Left forelimb (tissue), 1 donor: Measurements from ENCODE around the gene HM13.
"Not testable (repeated sequence)": the region's sequence is repeated elsewhere in the genome, so short reads cannot be mapped to it uniquely, and the experiment has no call there.

Experiments
- DNase-seq: peaks from one replicate; pipeline ENCODE4 v3.0.0-alpha.2; 2018; ENCODE audit warnings: low spot score

HM13 gene

GRCh38 chr20:31500527-31500926 lies 13.7 kb upstream of the HM13 start:
- no peak for DNase-seq

GRCh38 chr20:31502884-31503673 lies 11.2 kb upstream of the HM13 start:
- DNase-seq = peak; percentile 85

DNA sequence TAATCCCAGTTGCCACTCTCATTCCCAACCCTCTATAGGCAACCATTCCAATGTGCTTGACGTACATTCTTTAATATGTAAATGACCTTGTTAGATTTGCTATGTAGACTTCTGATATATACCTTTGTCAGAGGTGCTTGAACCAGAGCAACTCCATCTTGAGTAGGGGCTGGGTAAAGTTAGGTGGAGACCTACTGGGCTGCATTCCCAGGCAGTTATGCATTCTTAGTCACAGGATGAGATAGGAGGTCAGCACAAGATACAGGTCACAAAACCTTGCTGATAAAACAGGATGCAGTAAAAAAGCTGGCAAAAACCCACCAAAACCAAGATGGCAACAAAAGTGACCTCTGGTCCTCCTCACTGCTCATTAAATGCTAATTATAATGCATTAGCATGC lies 8.3 kb upstream of the HM13 start:
- no peak for DNase-seq

GRCh38 chr20:31508517-31509244 lies 5.6 kb upstream of the HM13 start:
- no peak for DNase-seq

GRCh38 chr20:31515072-31515774 lies 981 bp downstream of the HM13 start:
- DNase-seq = no peak

DNA sequence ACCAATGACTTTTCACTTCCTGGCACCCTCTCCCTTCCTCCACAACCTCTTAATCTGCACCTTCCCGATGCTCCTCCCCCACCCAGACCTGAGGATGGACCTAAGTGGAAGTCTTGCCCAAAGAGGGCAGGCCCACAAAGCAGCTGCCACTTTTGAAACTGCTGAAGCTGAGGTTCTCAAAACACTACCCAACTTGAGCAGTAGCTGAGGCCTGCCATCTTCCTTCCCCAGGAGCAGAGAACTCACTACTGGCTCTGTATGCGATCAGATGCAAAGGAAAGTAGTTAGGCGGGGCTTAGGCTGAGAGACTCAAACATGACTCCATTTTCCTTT lies 1.5 kb downstream of the HM13 start:
- DNase-seq = no peak

GRCh38 chr20:31516166-31516565 lies 1.9 kb downstream of the HM13 start:
- DNase-seq = no peak

DNA sequence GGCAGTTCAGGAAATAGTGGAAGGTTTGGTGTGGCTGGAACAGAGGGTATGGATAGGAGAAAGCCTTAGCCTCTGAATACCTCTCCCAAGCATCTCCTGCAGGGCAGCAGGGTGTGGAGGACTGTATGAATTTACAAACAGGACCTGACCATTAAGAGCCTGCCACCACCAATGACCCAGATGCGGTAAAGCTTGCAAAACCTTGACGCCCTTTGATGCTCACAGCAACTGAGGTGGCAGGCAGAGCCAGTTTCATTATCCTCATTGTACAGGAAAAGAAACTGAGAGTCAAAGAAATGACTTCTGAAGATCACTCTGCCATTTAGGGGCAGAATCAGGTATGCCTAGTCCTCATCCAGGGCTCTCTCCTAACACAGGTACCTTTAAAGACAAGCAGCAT lies 2.4 kb downstream of the HM13 start:
- no peak for DNase-seq

DNA sequence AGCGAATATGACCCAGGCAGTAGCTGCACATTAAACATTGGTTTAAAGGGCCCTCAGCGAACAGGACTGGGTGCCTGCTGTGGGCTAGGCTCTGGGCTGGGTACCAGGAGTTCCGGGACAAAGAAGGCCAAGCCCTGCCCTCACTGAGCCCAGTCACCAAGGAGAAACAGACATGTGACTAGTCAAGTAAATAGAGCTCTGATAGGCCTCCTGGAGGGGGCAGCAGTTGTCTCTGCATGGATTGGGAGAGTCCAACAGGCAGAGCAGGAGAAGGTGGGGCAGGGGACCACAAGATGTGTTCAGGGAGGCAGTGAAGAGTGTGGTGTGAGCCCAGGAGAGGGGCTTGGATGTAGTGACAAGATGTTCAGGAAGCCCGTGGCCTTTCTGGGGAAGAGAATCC lies 3.1 kb downstream of the HM13 start:
- no peak for DNase-seq

GRCh38 chr20:31521267-31521666 lies 7.0 kb downstream of the HM13 start:
- DNase-seq = not testable (repeated sequence)

GRCh38 chr20:31522731-31523130 lies 8.5 kb downstream of the HM13 start:
- no peak for DNase-seq

DNA sequence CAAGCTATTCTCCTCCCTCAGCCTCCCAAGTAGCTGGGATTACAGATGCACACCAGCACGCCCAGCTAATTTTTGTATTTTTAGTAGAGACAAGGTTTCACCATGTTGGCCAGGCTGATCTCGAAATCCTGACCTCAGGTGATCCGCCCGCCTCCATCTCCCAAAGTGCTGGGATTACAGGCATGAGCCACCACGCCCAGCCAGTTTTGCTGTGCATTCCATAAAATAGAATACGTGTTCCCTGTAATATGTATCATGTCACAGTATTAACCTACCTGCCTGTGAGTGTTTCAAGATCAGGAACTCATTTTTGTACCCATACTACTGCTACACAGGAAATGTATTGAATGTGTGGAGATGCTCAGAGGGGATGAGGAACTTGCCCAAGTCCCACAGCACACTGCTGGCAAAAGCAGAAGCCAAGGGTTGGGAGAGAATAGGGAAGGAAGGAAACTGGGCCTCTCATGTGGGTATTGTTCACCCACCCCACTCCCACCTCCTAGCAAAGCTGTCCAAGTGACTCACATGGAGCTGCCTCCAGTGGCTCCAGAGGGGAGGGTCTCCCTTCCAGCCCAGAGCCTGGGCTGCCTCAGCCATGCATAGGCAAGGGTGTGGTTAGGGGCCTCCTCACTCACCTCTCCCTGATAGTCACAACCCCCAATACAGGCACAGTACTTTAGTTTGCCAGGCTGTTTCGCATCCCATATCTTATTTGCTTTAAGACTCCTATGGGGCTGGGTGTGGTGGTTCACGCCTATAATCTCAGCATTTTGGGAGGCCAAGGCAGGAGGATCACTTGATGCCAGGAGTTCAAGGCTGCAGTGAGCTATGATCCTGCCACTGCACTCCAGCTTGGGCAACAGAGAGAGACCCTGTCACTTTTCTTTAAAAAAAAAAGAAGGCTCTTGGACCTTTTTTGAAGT lies 9.4 kb downstream of the HM13 start:
- DNase-seq = no peak

- no peak for DNase-seq
These were observed 13.0 kb downstream of the HM13 start for GRCh38 chr20:31527266-31527665.

GRCh38 chr20:31535298-31535697 lies 21.1 kb downstream of the HM13 start:
- DNase-seq = no peak

GRCh38 chr20:31536575-31536974 lies 22.3 kb downstream of the HM13 start:
- DNase-seq = no peak

GRCh38 chr20:31537116-31537871 lies 23.1 kb downstream of the HM13 start:
- no peak for DNase-seq

- no peak for DNase-seq
These were observed 23.6 kb downstream of the HM13 start for GRCh38 chr20:31537890-31538289.

DNA sequence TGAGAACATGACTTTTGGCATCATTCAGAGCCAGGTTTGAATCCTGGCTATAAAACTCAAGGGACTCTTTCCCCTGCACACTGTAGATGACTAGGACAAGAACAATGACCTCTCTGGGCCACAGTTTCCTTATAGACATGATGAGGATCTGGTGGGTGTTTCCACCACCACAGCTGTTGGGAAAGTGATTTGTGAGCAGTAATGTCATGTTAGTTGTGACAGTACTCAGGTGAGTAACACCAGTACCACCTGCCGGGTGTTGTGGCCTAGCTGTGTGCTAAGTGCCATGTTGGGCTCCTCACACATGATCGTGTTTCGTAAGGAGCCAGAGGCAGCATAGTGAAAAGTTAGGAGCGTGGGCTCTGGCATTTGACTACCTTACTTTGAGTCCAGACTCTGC lies 24.1 kb downstream of the HM13 start:
- no peak for DNase-seq

DNA sequence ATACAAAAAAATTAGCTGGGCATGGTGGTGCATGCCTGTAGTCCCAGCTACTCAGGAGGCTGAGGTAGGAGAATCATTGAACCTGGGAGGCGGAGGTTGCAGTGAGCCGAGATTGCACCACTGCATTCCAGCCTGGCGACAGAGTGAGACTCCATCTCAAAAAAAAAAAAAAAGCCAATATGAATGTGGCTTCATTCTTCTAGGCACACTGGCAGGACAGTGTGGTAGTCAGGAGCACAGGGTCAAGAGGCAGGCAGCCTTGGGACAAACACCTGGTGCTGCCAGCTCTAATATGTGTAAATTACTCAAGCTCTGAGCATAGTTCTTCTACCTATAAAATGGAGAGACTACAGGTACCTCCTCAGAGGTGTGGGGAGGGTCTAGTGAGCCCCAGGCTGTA lies 25.4 kb downstream of the HM13 start:
- DNase-seq = not testable (repeated sequence)

- DNase-seq = no peak
These were observed 26.2 kb downstream of the HM13 start for GRCh38 chr20:31540406-31540805.

DNA sequence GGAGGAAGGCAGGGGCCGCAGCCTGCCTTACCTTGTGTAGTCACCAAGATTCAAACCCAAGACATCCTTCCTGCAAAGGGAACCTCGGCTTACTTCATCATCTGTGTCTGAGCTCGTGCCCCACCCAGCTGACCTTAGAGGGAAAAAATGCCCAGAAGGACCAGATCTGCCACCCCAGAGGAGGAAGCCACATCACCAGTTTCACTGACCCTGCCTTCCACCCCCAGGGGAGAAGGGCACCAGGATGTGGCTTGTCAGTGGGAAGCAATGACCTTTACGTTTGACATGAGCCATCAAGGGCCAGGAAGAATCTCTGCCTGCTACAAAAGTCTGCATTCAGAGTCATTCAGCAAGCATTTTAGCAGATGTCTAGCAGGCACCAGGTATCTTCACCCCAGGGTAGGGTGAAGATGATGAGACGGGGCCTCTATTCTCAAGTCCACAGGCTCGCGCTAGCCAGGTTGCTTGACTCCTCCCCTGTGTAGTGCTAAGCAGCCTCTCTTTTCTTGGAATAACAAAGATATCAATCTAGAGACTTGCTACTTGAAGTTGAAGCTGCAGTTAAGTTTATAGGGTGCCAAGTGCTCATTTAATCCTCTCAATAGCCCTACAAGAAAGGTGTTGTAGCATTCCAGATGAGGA lies 28.1 kb downstream of the HM13 start:
- DNase-seq = no peak
